Measurements from ENCODE around the gene TNC. TPM values are rescaled to one million over a fixed set of nuclear protein-coding genes. Genes with fewer than 3 reads are reported as not detected.
A peak's percentile ranks its signal among the peaks of the same experiment; 100 is the strongest.
"Not testable (repeated sequence)": the region's sequence is repeated elsewhere in the genome, so short reads cannot be mapped to it uniquely, and the experiment has no call there.

Gene TNC
- total RNA-seq, 1 donor from 2014 or later: 52.9 TPM

DNA sequence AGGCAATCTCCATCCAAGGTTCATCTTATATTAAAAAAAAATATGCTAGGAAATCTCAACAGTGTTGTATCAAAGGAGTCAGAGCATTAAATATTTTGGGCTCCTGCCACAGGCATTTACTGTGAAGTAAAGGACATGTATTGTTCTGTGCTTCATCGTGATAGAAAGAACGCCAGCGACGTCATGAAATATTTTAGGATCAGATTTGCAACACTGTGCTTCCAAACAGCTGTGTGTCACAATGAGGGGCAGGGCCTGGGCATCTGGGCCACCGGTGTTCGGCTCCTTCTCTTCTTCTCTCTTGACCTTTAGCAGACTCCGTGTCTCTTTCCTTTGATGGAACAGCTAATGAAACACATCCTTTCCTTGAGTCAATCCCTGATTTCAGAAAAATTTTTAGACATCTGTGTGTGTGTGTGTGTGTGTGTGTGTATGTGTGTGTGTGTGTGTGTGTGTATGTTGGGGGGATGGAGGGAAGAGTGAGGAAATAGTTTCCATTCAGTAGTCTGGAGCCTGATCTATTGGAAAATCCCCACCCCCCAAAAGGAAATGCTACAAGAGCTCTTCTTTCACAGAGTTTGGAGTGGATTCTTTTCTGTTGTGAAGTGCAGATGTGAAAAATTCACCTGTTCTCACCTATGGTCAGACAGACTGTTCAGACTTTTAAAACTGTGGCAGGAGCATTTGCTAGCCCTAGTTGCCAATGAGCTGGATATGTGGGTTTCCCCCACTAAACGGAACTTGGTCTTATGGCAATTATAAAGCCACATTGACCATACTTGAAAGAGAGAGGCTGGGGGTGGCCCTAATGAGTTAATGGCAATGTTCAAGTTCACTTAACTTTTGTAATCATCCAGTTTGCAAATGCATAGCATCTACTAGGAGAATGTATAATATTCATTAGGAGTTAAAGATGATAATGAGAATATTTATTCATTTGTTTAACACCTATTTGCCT, 18.1 kb upstream of the TNC start:
- ATAC-seq (no peak), DNase-seq (no peak)
- Histone ChIP-seq H3K4me1 (no peaks in the 10 kb centered on the region), H3K27me3 (no peaks in the 10 kb centered on the region), H3K36me3 (no peaks in the 10 kb centered on the region), H3K27ac (no peak overlapping the region), H3K4me3 (no peak overlapping the region), H3K9me3 (no peaks in the 10 kb centered on the region)
- TF ChIP-seq, protein P1, sequence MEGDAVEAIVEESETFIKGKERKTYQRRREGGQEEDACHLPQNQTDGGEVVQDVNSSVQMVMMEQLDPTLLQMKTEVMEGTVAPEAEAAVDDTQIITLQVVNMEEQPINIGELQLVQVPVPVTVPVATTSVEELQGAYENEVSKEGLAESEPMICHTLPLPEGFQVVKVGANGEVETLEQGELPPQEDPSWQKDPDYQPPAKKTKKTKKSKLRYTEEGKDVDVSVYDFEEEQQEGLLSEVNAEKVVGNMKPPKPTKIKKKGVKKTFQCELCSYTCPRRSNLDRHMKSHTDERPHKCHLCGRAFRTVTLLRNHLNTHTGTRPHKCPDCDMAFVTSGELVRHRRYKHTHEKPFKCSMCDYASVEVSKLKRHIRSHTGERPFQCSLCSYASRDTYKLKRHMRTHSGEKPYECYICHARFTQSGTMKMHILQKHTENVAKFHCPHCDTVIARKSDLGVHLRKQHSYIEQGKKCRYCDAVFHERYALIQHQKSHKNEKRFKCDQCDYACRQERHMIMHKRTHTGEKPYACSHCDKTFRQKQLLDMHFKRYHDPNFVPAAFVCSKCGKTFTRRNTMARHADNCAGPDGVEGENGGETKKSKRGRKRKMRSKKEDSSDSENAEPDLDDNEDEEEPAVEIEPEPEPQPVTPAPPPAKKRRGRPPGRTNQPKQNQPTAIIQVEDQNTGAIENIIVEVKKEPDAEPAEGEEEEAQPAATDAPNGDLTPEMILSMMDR (IDR thresholded peaks at IDR 0.05): no peak
- intact Hi-C loops (cut with DNase I): no loop called here

DNA sequence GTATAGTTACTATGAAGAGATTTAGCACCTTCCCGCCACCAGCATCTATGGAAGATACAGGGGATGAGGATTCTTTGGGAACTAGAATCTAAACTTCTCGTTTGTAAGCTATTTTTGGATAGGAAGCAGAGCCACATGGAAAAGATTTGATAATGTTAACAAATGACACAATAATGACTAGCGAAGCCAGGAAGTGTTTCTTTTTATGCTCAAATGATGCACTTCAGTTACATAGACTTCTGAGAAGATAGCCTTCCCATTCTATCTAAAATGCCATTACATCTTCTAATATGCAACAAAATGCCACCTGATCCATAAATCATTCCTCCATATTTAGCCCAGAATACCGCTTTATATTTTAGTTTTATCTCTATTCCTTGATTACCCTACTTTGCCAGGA, 17.0 kb upstream of the TNC start:
- H3K36me3 ChIP-seq: no peaks in the 10 kb centered on the region
- DNase-seq (no peak), ATAC-seq (no peak)
- no peaks in the 10 kb centered on the region for H3K4me1 ChIP-seq
- intact Hi-C loops (cut with DNase I): no loop called here
- TF ChIP-seq, protein P1 (IDR thresholded peaks at IDR 0.05): no peak
- no peak overlapping the region for H3K27ac ChIP-seq
- no peak overlapping the region for H3K4me3 ChIP-seq
- H3K9me3 ChIP-seq: no peaks in the 10 kb centered on the region
- no peaks in the 10 kb centered on the region for H3K27me3 ChIP-seq

DNA sequence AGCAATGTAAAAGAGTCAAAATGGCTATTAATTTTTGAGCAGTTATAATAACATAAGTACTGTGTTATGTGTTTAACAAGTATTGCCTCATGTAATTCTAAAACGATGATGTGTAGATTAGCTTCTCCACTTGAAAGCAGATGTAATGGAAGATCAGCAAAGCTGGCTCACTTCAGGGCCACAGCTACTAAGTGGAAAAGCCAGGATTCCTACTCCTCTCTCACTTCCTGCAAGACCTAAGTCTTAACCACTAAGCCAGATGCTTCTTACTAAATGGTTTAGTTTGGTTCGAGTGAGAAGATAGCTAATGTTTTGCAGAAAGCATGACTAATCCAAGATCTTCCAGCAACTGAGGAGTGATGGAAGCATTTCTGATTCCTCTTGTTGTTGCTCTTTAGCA, 15.7 kb upstream of the TNC start:
- DNase-seq (no peak), ATAC-seq (no peak)
- Histone ChIP-seq H3K27me3 (no peaks in the 10 kb centered on the region), H3K36me3 (no peaks in the 10 kb centered on the region), H3K27ac (no peak overlapping the region), H3K9me3 (no peaks in the 10 kb centered on the region), H3K4me1 (no peaks in the 10 kb centered on the region), H3K4me3 (no peak overlapping the region)
- intact Hi-C loops (cut with DNase I): no loop called here
- TF ChIP-seq, protein P1 (IDR thresholded peaks at IDR 0.05): no peak

DNA sequence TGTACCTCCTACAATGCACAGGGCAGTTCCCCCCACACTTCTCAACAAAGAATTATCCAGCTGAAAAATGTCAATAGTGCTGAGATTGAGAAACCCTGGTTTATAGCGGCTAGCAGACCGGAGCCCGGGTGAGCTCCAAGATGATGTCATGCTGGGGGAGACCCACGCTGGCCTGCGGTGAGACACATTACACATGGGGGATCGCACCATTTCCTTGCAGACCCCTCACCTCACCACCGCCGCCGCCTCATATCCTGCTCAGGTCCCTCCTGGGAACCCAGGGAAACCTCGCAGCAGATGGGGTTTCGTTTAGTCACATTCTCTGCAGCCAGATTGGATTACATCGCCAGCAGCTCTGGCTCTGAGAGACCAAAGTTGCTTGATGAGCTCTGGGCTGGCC, 14.7 kb upstream of the TNC start:
- Histone ChIP-seq H3K4me1 (no peaks in the 10 kb centered on the region), H3K27me3 (no peaks in the 10 kb centered on the region), H3K36me3 (no peaks in the 10 kb centered on the region), H3K4me3 (no peak overlapping the region), H3K27ac (no peak overlapping the region), H3K9me3 (no peaks in the 10 kb centered on the region)
- TF ChIP-seq, protein P1 (IDR thresholded peaks at IDR 0.05): no peak
- ATAC-seq (peak; percentile 29), DNase-seq (no peak)
- intact Hi-C loops (cut with DNase I): no loop called here

DNA sequence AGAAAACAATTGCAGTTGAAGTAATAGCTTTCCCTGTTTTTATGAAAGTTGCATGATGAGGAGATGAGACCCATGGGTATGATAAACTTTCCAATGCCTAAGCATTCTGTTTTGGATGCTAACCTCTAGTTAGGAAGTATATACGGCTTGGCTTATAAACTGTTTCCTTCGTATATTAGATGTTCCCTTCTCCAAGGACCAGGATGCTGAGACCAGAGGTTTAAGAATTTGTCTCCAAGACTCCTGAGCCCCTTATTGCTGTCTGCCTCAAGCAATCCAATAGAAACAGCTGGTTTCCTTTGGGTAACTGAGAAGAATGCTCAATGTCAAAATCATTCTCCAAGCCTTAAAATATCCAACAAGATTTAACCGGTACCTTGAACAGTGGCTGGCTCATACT, 12.2 kb upstream of the TNC start:
- intact Hi-C loops (cut with DNase I): no loop called here

DNA sequence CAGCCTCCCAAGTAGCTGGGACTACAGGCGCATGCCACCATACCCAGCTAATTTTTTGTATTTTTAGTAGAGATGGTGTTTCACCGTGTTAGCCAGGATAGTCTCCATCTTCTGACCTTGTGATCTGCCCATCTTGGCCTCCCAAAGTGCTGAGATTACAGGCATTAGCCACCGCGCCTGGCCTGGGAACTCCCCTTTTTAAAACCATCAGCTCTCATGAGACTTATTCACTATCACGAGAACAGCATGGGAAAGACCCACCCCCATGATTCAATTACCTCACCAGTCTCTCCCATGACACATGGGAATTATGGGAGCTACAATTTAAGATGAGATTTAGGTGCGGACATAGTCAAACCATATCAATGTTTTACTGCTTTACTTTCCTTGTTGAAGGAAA, 10.8 kb upstream of the TNC start:
- H3K4me1 ChIP-seq; H3K27ac ChIP-seq; H3K36me3 ChIP-seq; H3K27me3 ChIP-seq; ATAC-seq; DNase-seq; H3K9me3 ChIP-seq; H3K4me3 ChIP-seq; intact Hi-C loops (cut with DNase I): not testable (repeated sequence)

More for the DNA sequence above, 12.2 kb upstream of the TNC start:
- Histone ChIP-seq H3K36me3 (no peaks in the 10 kb centered on the region), H3K9me3 (no peaks in the 10 kb centered on the region), H3K27me3 (no peaks in the 10 kb centered on the region), H3K4me1 (no peaks in the 10 kb centered on the region), H3K4me3 (no peak overlapping the region), H3K27ac (no peak overlapping the region)
- ATAC-seq (no peak), DNase-seq (no peak)
- TF ChIP-seq, protein P1 (IDR thresholded peaks at IDR 0.05): no peak

Measured in upper lobe of right lung (tissue), 1 donor.